ENCODE results near the gene MC5R.
"Not testable (repeated sequence)": the region's sequence is repeated elsewhere in the genome, so short reads cannot be mapped to it uniquely, and the experiment has no call there.

The MC5R gene

GRCh38 chr18:13834496-13835015, 10.6 kb downstream of the MC5R start:
- no peak for TF ChIP-seq CTCF (IDR thresholded peaks at IDR 0.05; ENCODE audit: low read depth, low read length)
- in situ Hi-C loops (cut with HindIII; ENCODE audit: low sequenced_read_pairs) = no loop called here
- no peak overlapping the region for H3K4me3 ChIP-seq (ENCODE audit: low read depth, low read length)
- DNase-seq (ENCODE audit: low read depth, low spot score) = no peak

GRCh38 chr18:13835202-13835601, 11.3 kb downstream of the MC5R start:
- TF ChIP-seq CTCF (IDR thresholded peaks at IDR 0.05; ENCODE audit: low read depth, low read length) = no peak
- no peak overlapping the region for H3K4me3 ChIP-seq (ENCODE audit: low read depth, low read length)
- in situ Hi-C loops (cut with HindIII; ENCODE audit: low sequenced_read_pairs) = no loop called here
- no peak for DNase-seq (ENCODE audit: low read depth, low spot score)

- DNase-seq (ENCODE audit: low read depth, low spot score) = no peak
- TF ChIP-seq CTCF (IDR thresholded peaks at IDR 0.05; ENCODE audit: low read depth, low read length) = no peak
- no peak overlapping the region for H3K4me3 ChIP-seq (ENCODE audit: low read depth, low read length)
- in situ Hi-C loops (cut with HindIII; ENCODE audit: low sequenced_read_pairs) = no loop called here
Observed at GRCh38 chr18:13836559-13836958, 12.6 kb downstream of the MC5R start.

GRCh38 chr18:13849791-13850190, 25.8 kb downstream of the MC5R start:
- TF ChIP-seq CTCF (IDR thresholded peaks at IDR 0.05; ENCODE audit: low read depth, low read length) = no peak
- in situ Hi-C loops (cut with HindIII; ENCODE audit: low sequenced_read_pairs) = no loop called here
- no peak overlapping the region for H3K4me3 ChIP-seq (ENCODE audit: low read depth, low read length)
- no peak for DNase-seq (ENCODE audit: low read depth, low spot score)

GRCh38 chr18:13862898-13863297, 38.9 kb downstream of the MC5R start:
- DNase-seq (ENCODE audit: low read depth, low spot score); in situ Hi-C loops (cut with HindIII; ENCODE audit: low sequenced_read_pairs): not testable (repeated sequence)

GRCh38 chr18:13868501-13869271, 44.7 kb downstream of the MC5R start:
- no peak for TF ChIP-seq CTCF (IDR thresholded peaks at IDR 0.05; ENCODE audit: low read depth, low read length)
- H3K4me3 ChIP-seq (ENCODE audit: low read depth, low read length) = no peak overlapping the region
- no peak for DNase-seq (ENCODE audit: low read depth, low spot score)
- in situ Hi-C loops (cut with HindIII; ENCODE audit: low sequenced_read_pairs) = no loop called here

More at GRCh38 chr18:13862898-13863297, 38.9 kb downstream of the MC5R start:
- not testable (repeated sequence) for H3K4me3 ChIP-seq (ENCODE audit: low read depth, low read length)

- in situ Hi-C loops (cut with HindIII; ENCODE audit: low sequenced_read_pairs) = no loop called here
Observed at GRCh38 chr18:13871701-13872100, 47.8 kb downstream of the MC5R start.

More at GRCh38 chr18:13871701-13872100, 47.8 kb downstream of the MC5R start:
- no peak overlapping the region for H3K4me3 ChIP-seq (ENCODE audit: low read depth, low read length)
- no peak for TF ChIP-seq CTCF (IDR thresholded peaks at IDR 0.05; ENCODE audit: low read depth, low read length)
- no peak for DNase-seq (ENCODE audit: low read depth, low spot score)

All from astrocyte of the spinal cord (primary cell).